Smooth muscle cell (in vitro differentiated cells): ENCODE data around the gene TSHZ2. TPM values are rescaled to one million over a fixed set of nuclear protein-coding genes. Genes with fewer than 3 reads are reported as not detected.

Experiments
- DNase-seq: peaks from one replicate; lab custom pipeline; 2025; ENCODE audit not compliant: unreplicated experiment; lab: John Stamatoyannopoulos, UW
- H2AFZ ChIP-seq: fragments of 200-600 bp; sonication (generic); 2 replicates; pipeline ENCODE4 v1.6.0; 2016; ENCODE audit warnings: antibody characterized with exemption, low read depth, mild to moderate bottlenecking
- H3F3A ChIP-seq: fragments of 200-600 bp; sonication (generic); 2 replicates; pipeline ENCODE4 v1.6.0; 2017; ENCODE audit warnings: antibody characterized with exemption, low read depth
- H3K27ac ChIP-seq: fragments of 200-600 bp; sonication (generic); 2 replicates; pipeline ENCODE4 v1.5.1; 2016; ENCODE audit warnings: low read depth, mild to moderate bottlenecking
- H3K27me3 ChIP-seq: fragments of 200-600 bp; sonication (generic); 2 replicates; pipeline ENCODE4 v1.6.1; 2016; ENCODE audit warnings: low read depth, mild to moderate bottlenecking
- H3K36me3 ChIP-seq: fragments of 200-600 bp; sonication (generic); 2 replicates; pipeline ENCODE4 v1.5.1; 2016; ENCODE audit warnings: low read depth
- H3K4me1 ChIP-seq: fragments of 200-600 bp; sonication (generic); 2 replicates; pipeline ENCODE4 v1.5.1; 2016; ENCODE audit warnings: low read depth
- H3K4me2 ChIP-seq: fragments of 200-600 bp; sonication (generic); 2 replicates; pipeline ENCODE4 v1.6.0; 2016; ENCODE audit warnings: mild to moderate bottlenecking
- H3K4me3 ChIP-seq: fragments of 200-600 bp; sonication (generic); 2 replicates; pipeline ENCODE4 v1.5.1; 2016; ENCODE audit warnings: mild to moderate bottlenecking
- H3K79me2 ChIP-seq: fragments of 200-600 bp; sonication (generic); 2 replicates; pipeline ENCODE4 v1.6.0; 2016; ENCODE audit warnings: low read depth, mild to moderate bottlenecking
- H3K9ac ChIP-seq: fragments of 200-600 bp; sonication (generic); 2 replicates; pipeline ENCODE4 v1.6.0; 2016; ENCODE audit warnings: low read depth
- H3K9me3 ChIP-seq: fragments of 200-600 bp; sonication (generic); replicated peaks from 2 replicates; pipeline ENCODE4 v1.5.1; 2016; ENCODE audit warnings: low read depth
- H4K20me1 ChIP-seq: fragments of 200-600 bp; sonication (generic); 2 replicates; pipeline ENCODE4 v1.6.0; 2016; ENCODE audit warnings: low read depth
- CTCF ChIP-seq: fragments of 200-600 bp; sonication (generic); IDR thresholded peaks from 2 replicates; pipeline ENCODE4 v1.5.1; 2017; ENCODE audit warnings: borderline replicate concordance, mild to moderate bottlenecking, antibody characterized with exemption; ENCODE audit not compliant: insufficient read depth, poor library complexity, severe bottlenecking
- WGBS: methylation state at CpG from one replicate; pipeline ENCODE4 v1.1.7; 2016; ENCODE audit warnings: low lambda C conversion rate; 5-methylcytosine and 5-hydroxymethylcytosine counted together
- polyA plus RNA-seq: library from polyadenylated mRNA; unstranded; fragments of >200 nt; fragmentation: Nextera tagmentation; extraction: Ambion mirVana; gene quantifications from 2 replicates; pipeline ENCODE4 v1.2.1, GENCODE V29; 2016
- total RNA-seq: library from RNA; depleted of rRNA; stranded (reverse); fragments of >200 nt; gene quantifications from 2 replicates; pipeline ENCODE4 v1.2.3, GENCODE V29; 2014

The TSHZ2 gene
- total and polyA plus RNA-seq, 2 experiments from 2014 or later: 4.8 to 6.6 TPM

- Histone ChIP-seq H3K4me2 (peak overlapping the region; percentile 29), H3K36me3 (no peaks in the 10 kb centered on the region), H3F3A (no peaks in the 10 kb centered on the region), H2AFZ (no peak overlapping the region), H3K4me1 (peaks cover 5% of the 10 kb centered on the region), H4K20me1 (no peaks in the 10 kb centered on the region), H3K27ac (no peak overlapping the region), H3K9me3 (no peaks in the 10 kb centered on the region), H3K4me3 (no peak overlapping the region), H3K79me2 (no peaks in the 10 kb centered on the region), H3K27me3 (no peaks in the 10 kb centered on the region), H3K9ac (no peak overlapping the region)
- no peak for TF ChIP-seq CTCF
- DNase-seq: no peak
- WGBS: 60% methylated on average over 6 of the region's 6 CpGs
Measured at GRCh38 chr20:53079261-53079691, 107.1 kb downstream of the TSHZ2 start.

- Histone ChIP-seq H4K20me1 (no peaks in the 10 kb centered on the region), H3K27ac (no peak overlapping the region), H3K9me3 (no peaks in the 10 kb centered on the region), H3K79me2 (no peaks in the 10 kb centered on the region), H3K4me2 (peak overlapping the region; percentile 29), H3K27me3 (no peaks in the 10 kb centered on the region), H3K36me3 (no peaks in the 10 kb centered on the region), H3F3A (no peaks in the 10 kb centered on the region), H3K4me1 (peaks cover 5% of the 10 kb centered on the region), H3K9ac (no peak overlapping the region), H2AFZ (no peak overlapping the region), H3K4me3 (no peak overlapping the region)
- no peak for DNase-seq
- TF ChIP-seq CTCF: no peak
- 93% methylated on average over 10 of the region's 10 CpGs for WGBS
Measured at GRCh38 chr20:53079828-53080686, 107.9 kb downstream of the TSHZ2 start.

GRCh38 chr20:53080687-53080962 lies 108.5 kb downstream of the TSHZ2 start:
- no peaks in the 10 kb centered on the region for H3K9me3 ChIP-seq
- H3K4me2 ChIP-seq: no peak overlapping the region
- no peak overlapping the region for H3K4me3 ChIP-seq
- 96% methylated on average over 9 of the region's 9 CpGs for WGBS
- no peaks in the 10 kb centered on the region for H3F3A ChIP-seq
- H2AFZ ChIP-seq: no peak overlapping the region
- no peak for DNase-seq
- no peak for TF ChIP-seq CTCF
- no peaks in the 10 kb centered on the region for H3K27me3 ChIP-seq
- no peak overlapping the region for H3K27ac ChIP-seq
- H3K4me1 ChIP-seq: peaks cover 5% of the 10 kb centered on the region
- no peaks in the 10 kb centered on the region for H3K79me2 ChIP-seq
- no peaks in the 10 kb centered on the region for H3K36me3 ChIP-seq
- H4K20me1 ChIP-seq: no peaks in the 10 kb centered on the region
- no peak overlapping the region for H3K9ac ChIP-seq
